ENCODE measurements around the gene PIGZ. TPM values are rescaled to one million over a fixed set of nuclear protein-coding genes. Genes with fewer than 3 reads are reported as not detected.

Gene PIGZ
- total RNA-seq, 1 experiment from 2014 or later = 0.15 TPM

- H2BK120ac ChIP-seq (ENCODE audit: low read depth, low read length, poor library complexity, severe bottlenecking) = no peak overlapping the region
- H2AFZ ChIP-seq (ENCODE audit: low read length) = no peak overlapping the region
- DNase-seq = no peak
- H3K9me3 ChIP-seq (ENCODE audit: control insufficient read depth, low read depth, low read length) = no peaks in the 10 kb centered on the region
- no peak overlapping the region for H2BK12ac ChIP-seq (ENCODE audit: insufficient read length, low read depth, low read length)
- no peaks in the 10 kb centered on the region; the same call in 1 of the 2 replicates for H3K4me1 ChIP-seq (ENCODE audit: insufficient read depth, low read length)
- H3K9ac ChIP-seq (ENCODE audit: extremely low read depth, insufficient read length, low read length) = no peak overlapping the region
- no peak overlapping the region for H3K4me2 ChIP-seq (ENCODE audit: insufficient read depth, insufficient read length, low read length)
- H3K27me3 ChIP-seq (ENCODE audit: insufficient read depth, low read length) = no peaks in the 10 kb centered on the region
- no peaks in the 10 kb centered on the region for H3K23me2 ChIP-seq (ENCODE audit: insufficient read length, low read depth, low read length, poor library complexity, severe bottlenecking)
- no peaks in the 10 kb centered on the region for H3K79me1 ChIP-seq (ENCODE audit: insufficient read depth, low read depth, low read length, poor library complexity, severe bottlenecking)
- peaks cover 14% of the 10 kb centered on the region for H3K27me3 Mint-ChIP-seq (ENCODE audit: low read depth)
- peaks cover 11 to 14% of the 10 kb centered on the region in 2 experiments for H3K9me3 Mint-ChIP-seq
- H3K27ac Mint-ChIP-seq = no peak overlapping the region
- H4K20me1 ChIP-seq (ENCODE audit: control insufficient read depth, insufficient read depth, insufficient read length) = no peaks in the 10 kb centered on the region
- H3K18ac ChIP-seq (ENCODE audit: insufficient read length, low read depth, low read length) = no peak overlapping the region
- H4K8ac ChIP-seq (replicated peaks; ENCODE audit: insufficient read length, low read depth, low read length) = no peak overlapping the region
- no peak overlapping the region for H2BK5ac ChIP-seq (ENCODE audit: insufficient read length, low read length)
- no peak overlapping the region for H2BK15ac ChIP-seq (ENCODE audit: low read depth, low read length)
- peaks cover 0 to 4% of the 10 kb centered on the region in 2 experiments; a peak in 2 of 4 replicates for H3K4me1 Mint-ChIP-seq
- no peak overlapping the region for H3K27ac ChIP-seq (ENCODE audit: insufficient read length, low read depth, low read length)
- no peak overlapping the region for H2BK20ac ChIP-seq (ENCODE audit: low read depth, low read length, poor library complexity, severe bottlenecking)
- peaks cover 0 to 9% (median 8%) of the 10 kb centered on the region in 3 experiments; a peak in 3 of 7 replicates for H3K36me3 Mint-ChIP-seq (ENCODE audit: insufficient read depth in 1 of 3, low read depth in 3 of 3)
- no peak overlapping the region for H4K91ac ChIP-seq (ENCODE audit: insufficient read length, low read depth, low read length)
- no CpG with 5 or more reads among the region's 13 CpGs for WGBS (ENCODE audit: extremely low coverage, insufficient read length, low lambda C conversion rate)
- H3K4me3 Mint-ChIP-seq = no peak overlapping the region
- H4K5ac ChIP-seq (ENCODE audit: insufficient read length, low read depth, low read length) = no peak overlapping the region
- no peak overlapping the region for H3K23ac ChIP-seq (ENCODE audit: insufficient read length, low read depth, low read length)
- H3K79me2 ChIP-seq (ENCODE audit: insufficient read depth, low read length) = no peaks in the 10 kb centered on the region
- no peak overlapping the region for H3K14ac ChIP-seq (ENCODE audit: insufficient read depth, low read length)
- no peak overlapping the region for H2AK5ac ChIP-seq (ENCODE audit: insufficient read length, low read length)
- no peak overlapping the region for H3T11ph ChIP-seq (ENCODE audit: low read length)
- H3K56ac ChIP-seq (ENCODE audit: insufficient read length, low read depth, low read length) = no peak overlapping the region
- no peak overlapping the region for H3K4ac ChIP-seq (ENCODE audit: low read depth, low read length)
- no peak for TF ChIP-seq CTCF (conservative IDR thresholded peaks at IDR 0.05)
Measured at GRCh38 chr3:196981657-196982056, 13.0 kb upstream of the PIGZ start.
